ENCODE data around the gene TOE1.
"Not testable (repeated sequence)": the region's sequence is repeated elsewhere in the genome, so short reads cannot be mapped to it uniquely, and the experiment has no call there.

TOE1 gene

DNA sequence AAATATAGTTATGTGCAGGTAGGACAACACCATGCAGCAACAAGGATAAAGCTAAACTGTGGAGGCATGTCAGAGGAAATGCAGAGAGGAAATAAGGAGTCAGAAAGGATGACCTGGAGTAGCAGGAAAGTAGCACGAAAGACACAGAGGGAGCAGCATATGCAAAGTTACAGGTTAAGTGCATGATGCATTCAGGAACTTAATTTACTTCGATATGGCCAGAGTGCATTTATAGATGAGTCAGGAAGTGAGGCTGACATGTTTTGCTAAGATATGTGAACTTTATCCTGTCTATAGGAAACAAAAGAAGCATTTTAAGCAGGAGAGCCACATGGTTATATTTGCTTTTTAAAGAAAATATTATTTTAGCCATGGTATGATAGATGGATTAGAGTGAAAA is 15.7 kb downstream of the TOE1 start:
- no peak for DNase-seq (ENCODE audit: low read depth in 1 of 2, low spot score in 1 of 2)
- H3K4me3 ChIP-seq (replicated peaks; ENCODE audit: insufficient read depth, low read length) = no peak overlapping the region
- H3K27me3 ChIP-seq (ENCODE audit: insufficient read depth, poor library complexity, severe bottlenecking) = no peaks in the 10 kb centered on the region
- no peak overlapping the region for H3K27ac ChIP-seq (replicated peaks)
- no peak for TF ChIP-seq POLR2AphosphoS5 (IDR thresholded peaks at IDR 0.05; ENCODE audit: low read depth)
- TF ChIP-seq, protein P1, sequence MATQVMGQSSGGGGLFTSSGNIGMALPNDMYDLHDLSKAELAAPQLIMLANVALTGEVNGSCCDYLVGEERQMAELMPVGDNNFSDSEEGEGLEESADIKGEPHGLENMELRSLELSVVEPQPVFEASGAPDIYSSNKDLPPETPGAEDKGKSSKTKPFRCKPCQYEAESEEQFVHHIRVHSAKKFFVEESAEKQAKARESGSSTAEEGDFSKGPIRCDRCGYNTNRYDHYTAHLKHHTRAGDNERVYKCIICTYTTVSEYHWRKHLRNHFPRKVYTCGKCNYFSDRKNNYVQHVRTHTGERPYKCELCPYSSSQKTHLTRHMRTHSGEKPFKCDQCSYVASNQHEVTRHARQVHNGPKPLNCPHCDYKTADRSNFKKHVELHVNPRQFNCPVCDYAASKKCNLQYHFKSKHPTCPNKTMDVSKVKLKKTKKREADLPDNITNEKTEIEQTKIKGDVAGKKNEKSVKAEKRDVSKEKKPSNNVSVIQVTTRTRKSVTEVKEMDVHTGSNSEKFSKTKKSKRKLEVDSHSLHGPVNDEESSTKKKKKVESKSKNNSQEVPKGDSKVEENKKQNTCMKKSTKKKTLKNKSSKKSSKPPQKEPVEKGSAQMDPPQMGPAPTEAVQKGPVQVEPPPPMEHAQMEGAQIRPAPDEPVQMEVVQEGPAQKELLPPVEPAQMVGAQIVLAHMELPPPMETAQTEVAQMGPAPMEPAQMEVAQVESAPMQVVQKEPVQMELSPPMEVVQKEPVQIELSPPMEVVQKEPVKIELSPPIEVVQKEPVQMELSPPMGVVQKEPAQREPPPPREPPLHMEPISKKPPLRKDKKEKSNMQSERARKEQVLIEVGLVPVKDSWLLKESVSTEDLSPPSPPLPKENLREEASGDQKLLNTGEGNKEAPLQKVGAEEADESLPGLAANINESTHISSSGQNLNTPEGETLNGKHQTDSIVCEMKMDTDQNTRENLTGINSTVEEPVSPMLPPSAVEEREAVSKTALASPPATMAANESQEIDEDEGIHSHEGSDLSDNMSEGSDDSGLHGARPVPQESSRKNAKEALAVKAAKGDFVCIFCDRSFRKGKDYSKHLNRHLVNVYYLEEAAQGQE (IDR thresholded peaks at IDR 0.05; ENCODE audit: insufficient replicate concordance, low read depth) = no peak
- no peak for TF ChIP-seq SPI1 (IDR thresholded peaks at IDR 0.05; ENCODE audit: borderline replicate concordance, low read depth)
- TF ChIP-seq, protein P2, sequence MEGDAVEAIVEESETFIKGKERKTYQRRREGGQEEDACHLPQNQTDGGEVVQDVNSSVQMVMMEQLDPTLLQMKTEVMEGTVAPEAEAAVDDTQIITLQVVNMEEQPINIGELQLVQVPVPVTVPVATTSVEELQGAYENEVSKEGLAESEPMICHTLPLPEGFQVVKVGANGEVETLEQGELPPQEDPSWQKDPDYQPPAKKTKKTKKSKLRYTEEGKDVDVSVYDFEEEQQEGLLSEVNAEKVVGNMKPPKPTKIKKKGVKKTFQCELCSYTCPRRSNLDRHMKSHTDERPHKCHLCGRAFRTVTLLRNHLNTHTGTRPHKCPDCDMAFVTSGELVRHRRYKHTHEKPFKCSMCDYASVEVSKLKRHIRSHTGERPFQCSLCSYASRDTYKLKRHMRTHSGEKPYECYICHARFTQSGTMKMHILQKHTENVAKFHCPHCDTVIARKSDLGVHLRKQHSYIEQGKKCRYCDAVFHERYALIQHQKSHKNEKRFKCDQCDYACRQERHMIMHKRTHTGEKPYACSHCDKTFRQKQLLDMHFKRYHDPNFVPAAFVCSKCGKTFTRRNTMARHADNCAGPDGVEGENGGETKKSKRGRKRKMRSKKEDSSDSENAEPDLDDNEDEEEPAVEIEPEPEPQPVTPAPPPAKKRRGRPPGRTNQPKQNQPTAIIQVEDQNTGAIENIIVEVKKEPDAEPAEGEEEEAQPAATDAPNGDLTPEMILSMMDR (IDR thresholded peaks at IDR 0.05; ENCODE audit: insufficient read depth, low read length) = no peak
- no peak for TF ChIP-seq GABPA (IDR thresholded peaks at IDR 0.05; ENCODE audit: low read depth)

DNA sequence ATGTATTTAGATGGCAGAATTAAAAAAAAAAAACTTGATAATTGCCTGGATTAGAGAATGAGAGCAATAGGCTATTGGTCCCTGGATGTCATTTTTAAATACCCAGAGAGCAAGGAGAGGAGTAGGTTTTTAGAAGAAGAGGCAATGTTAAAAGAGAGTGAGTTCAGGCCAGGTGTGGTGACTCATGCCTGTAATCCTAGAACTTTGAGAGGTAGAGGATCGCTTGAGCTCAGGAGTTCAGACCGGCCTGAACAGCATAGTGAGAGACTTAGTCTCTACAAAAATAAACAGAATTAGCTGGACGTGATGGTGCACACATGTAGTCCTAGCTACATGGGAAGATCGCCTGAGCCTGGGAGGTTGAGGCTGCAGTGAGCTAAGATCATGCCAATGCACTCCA is 16.2 kb downstream of the TOE1 start:
- Histone ChIP-seq H3K27me3 (ENCODE audit: insufficient read depth, poor library complexity, severe bottlenecking) (no peaks in the 10 kb centered on the region), H3K4me3 (replicated peaks; ENCODE audit: insufficient read depth, low read length) (no peak overlapping the region), H3K27ac (replicated peaks) (no peak overlapping the region)
- TF ChIP-seq SPI1 (IDR thresholded peaks at IDR 0.05; ENCODE audit: borderline replicate concordance, low read depth) = no peak
- TF ChIP-seq GABPA (IDR thresholded peaks at IDR 0.05; ENCODE audit: low read depth) = no peak
- TF ChIP-seq, protein P1 (IDR thresholded peaks at IDR 0.05; ENCODE audit: insufficient replicate concordance, low read depth) = no peak
- no peak for TF ChIP-seq POLR2AphosphoS5 (IDR thresholded peaks at IDR 0.05; ENCODE audit: low read depth)
- TF ChIP-seq, protein P2 (IDR thresholded peaks at IDR 0.05; ENCODE audit: insufficient read depth, low read length) = no peak
- no peak for DNase-seq (ENCODE audit: low read depth in 1 of 2, low spot score in 1 of 2)

- TF ChIP-seq, protein P2 (IDR thresholded peaks at IDR 0.05; ENCODE audit: insufficient read depth, low read length) = no peak
- TF ChIP-seq GABPA (IDR thresholded peaks at IDR 0.05; ENCODE audit: low read depth) (no peak), SPI1 (IDR thresholded peaks at IDR 0.05; ENCODE audit: borderline replicate concordance, low read depth) (no peak), POLR2AphosphoS5 (IDR thresholded peaks at IDR 0.05; ENCODE audit: low read depth) (no peak)
- TF ChIP-seq, protein P1 (IDR thresholded peaks at IDR 0.05; ENCODE audit: insufficient replicate concordance, low read depth) = no peak
Measured at GRCh38 chr1:45359882-45360513, 20.0 kb downstream of the TOE1 start.

GRCh38 chr1:45360981-45361380 is 21.0 kb downstream of the TOE1 start:
- not testable (repeated sequence) for H3K4me3 ChIP-seq (replicated peaks; ENCODE audit: insufficient read depth, low read length)

More at GRCh38 chr1:45359882-45360513, 20.0 kb downstream of the TOE1 start:
- peak in 1 of 2 experiments; percentile 55 for DNase-seq (ENCODE audit: low read depth in 1 of 2, low spot score in 1 of 2)
- H3K27me3 ChIP-seq (ENCODE audit: insufficient read depth, poor library complexity, severe bottlenecking) = no peaks in the 10 kb centered on the region
- H3K27ac ChIP-seq (replicated peaks) = no peak overlapping the region
- no peak overlapping the region for H3K4me3 ChIP-seq (replicated peaks; ENCODE audit: insufficient read depth, low read length)

More at GRCh38 chr1:45360981-45361380, 21.0 kb downstream of the TOE1 start:
- not testable (repeated sequence) for H3K27me3 ChIP-seq (ENCODE audit: insufficient read depth, poor library complexity, severe bottlenecking); DNase-seq (ENCODE audit: low read depth in 1 of 2, low spot score in 1 of 2); H3K27ac ChIP-seq (replicated peaks)
